ENCODE data around the gene OXTR. TPM values are rescaled to one million over a fixed set of nuclear protein-coding genes. Genes with fewer than 3 reads are reported as not detected.

Gene OXTR
- total RNA-seq, 1 experiment from 2014 or later, result 0.63 TPM

- Mint-ChIP-seq H3K4me1 (ENCODE audit: insufficient read depth, unreplicated experiment) (no peaks in the 10 kb centered on the region), H3K4me3 (ENCODE audit: unreplicated experiment) (no peak overlapping the region), H3K36me3 (ENCODE audit: insufficient read depth, unreplicated experiment) (no peaks in the 10 kb centered on the region), H3K9me3 (ENCODE audit: unreplicated experiment) (no peaks in the 10 kb centered on the region), H3K27me3 (ENCODE audit: insufficient read depth, unreplicated experiment) (no peaks in the 10 kb centered on the region), H3K27ac (ENCODE audit: low read depth, unreplicated experiment) (no peak overlapping the region)
- TF ChIP-seq CTCF (IDR thresholded peaks at IDR 0.05; ENCODE audit: unreplicated experiment), result no peak
- DNase-seq (ENCODE audit: unreplicated experiment), result no peak
- ChIA-PET CTCF (no interaction called here), POLR2A (no interaction called here)
- intact Hi-C loops (cut with micrococcal nuclease), result no loop called here
- no TSS peak for BruUV-seq (replicated peaks)
Measured at GRCh38 chr3:8810561-8810960, 41.1 kb upstream of the OXTR start.

DNA sequence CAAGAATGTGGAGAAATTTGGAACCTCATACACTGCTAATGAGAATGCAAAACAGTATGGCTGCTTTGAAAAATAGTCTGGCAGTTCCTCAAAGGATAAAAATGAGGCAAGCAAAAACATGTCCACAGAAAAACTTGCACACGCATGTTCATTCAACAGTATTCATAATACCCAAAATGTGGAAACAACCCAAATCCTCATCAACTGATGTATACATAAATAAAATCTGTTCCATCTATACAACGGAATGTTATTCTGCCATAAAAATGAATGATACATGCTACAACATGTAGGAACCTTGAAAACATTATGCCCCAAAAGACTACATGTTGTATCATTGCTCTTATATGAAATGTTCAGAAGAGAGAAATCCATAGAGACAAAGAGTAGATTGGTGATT is 36.4 kb upstream of the OXTR start:
- no peak for TF ChIP-seq CTCF (IDR thresholded peaks at IDR 0.05; ENCODE audit: unreplicated experiment)
- no TSS peak for BruUV-seq (replicated peaks)
- intact Hi-C loops (cut with micrococcal nuclease), result no loop called here
- no peak overlapping the region for H3K27ac Mint-ChIP-seq (ENCODE audit: low read depth, unreplicated experiment)
- H3K36me3 Mint-ChIP-seq (ENCODE audit: insufficient read depth, unreplicated experiment), result no peaks in the 10 kb centered on the region
- no peaks in the 10 kb centered on the region for H3K27me3 Mint-ChIP-seq (ENCODE audit: insufficient read depth, unreplicated experiment)
- H3K9me3 Mint-ChIP-seq (ENCODE audit: unreplicated experiment), result peaks cover 19% of the 10 kb centered on the region
- no peak overlapping the region for H3K4me3 Mint-ChIP-seq (ENCODE audit: unreplicated experiment)
- H3K4me1 Mint-ChIP-seq (ENCODE audit: insufficient read depth, unreplicated experiment), result no peaks in the 10 kb centered on the region
- ChIA-PET POLR2A (no interaction called here), CTCF (no interaction called here)
- no peak for DNase-seq (ENCODE audit: unreplicated experiment)

- no peak for DNase-seq (ENCODE audit: unreplicated experiment)
- intact Hi-C loops (cut with micrococcal nuclease), result no loop called here
- ChIA-PET CTCF (interaction anchor here (1.0 kb wide), 1 partner anchor 33 kb away, joined by 4 read pairs; the partner anchor contains the start of gene OXTR), POLR2A (interaction anchor here (0.8 kb wide), 1 partner anchor 9 kb away, joined by 4 read pairs; no protein-coding TSS in a partner anchor)
- Mint-ChIP-seq H3K9me3 (ENCODE audit: unreplicated experiment) (peaks cover 23% of the 10 kb centered on the region), H3K27me3 (ENCODE audit: insufficient read depth, unreplicated experiment) (no peaks in the 10 kb centered on the region), H3K4me1 (ENCODE audit: insufficient read depth, unreplicated experiment) (no peaks in the 10 kb centered on the region), H3K27ac (ENCODE audit: low read depth, unreplicated experiment) (no peak overlapping the region), H3K4me3 (ENCODE audit: unreplicated experiment) (no peak overlapping the region), H3K36me3 (ENCODE audit: insufficient read depth, unreplicated experiment) (no peaks in the 10 kb centered on the region)
- no TSS peak for BruUV-seq (replicated peaks)
- TF ChIP-seq CTCF (IDR thresholded peaks at IDR 0.05; ENCODE audit: unreplicated experiment), result no peak
Measured at GRCh38 chr3:8802256-8802655, 32.8 kb upstream of the OXTR start.

DNA sequence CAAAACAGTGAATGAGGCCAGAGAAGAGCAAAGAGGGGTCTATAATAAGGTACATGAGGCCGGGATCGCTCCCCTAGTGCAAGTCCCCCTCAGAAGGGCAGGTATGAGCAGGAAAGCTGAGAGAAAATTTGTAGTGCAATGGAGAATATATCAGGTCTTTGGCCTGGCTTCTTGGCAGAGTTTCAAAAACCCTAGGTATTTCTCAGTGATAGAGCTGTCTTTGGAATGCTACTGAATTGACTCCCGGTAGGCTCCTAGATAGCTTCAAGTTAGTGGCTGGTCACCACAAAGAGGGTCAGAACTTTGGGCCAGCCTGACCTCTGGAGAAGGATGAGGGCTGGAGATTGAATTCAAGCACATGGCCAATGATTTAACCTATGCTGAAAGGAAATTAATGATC is 30.6 kb upstream of the OXTR start:
- Mint-ChIP-seq H3K4me1 (ENCODE audit: insufficient read depth, unreplicated experiment) (no peaks in the 10 kb centered on the region), H3K27ac (ENCODE audit: low read depth, unreplicated experiment) (no peak overlapping the region), H3K4me3 (ENCODE audit: unreplicated experiment) (no peak overlapping the region), H3K9me3 (ENCODE audit: unreplicated experiment) (peaks cover 20% of the 10 kb centered on the region), H3K36me3 (ENCODE audit: insufficient read depth, unreplicated experiment) (no peaks in the 10 kb centered on the region), H3K27me3 (ENCODE audit: insufficient read depth, unreplicated experiment) (no peaks in the 10 kb centered on the region)
- no peak for DNase-seq (ENCODE audit: unreplicated experiment)
- TF ChIP-seq CTCF (IDR thresholded peaks at IDR 0.05; ENCODE audit: unreplicated experiment), result no peak
- BruUV-seq (replicated peaks), result no TSS peak
- intact Hi-C loops (cut with micrococcal nuclease), result no loop called here
- ChIA-PET POLR2A (interaction anchor here (0.6 kb wide), 1 partner anchor 27 kb away, joined by 3 read pairs; no protein-coding TSS in a partner anchor), CTCF (interaction anchor here (0.6 kb wide), 1 partner anchor 40 kb away, joined by 3 read pairs; no protein-coding TSS in a partner anchor)
